ENCODE measurements around the gene SLIT1.

The SLIT1 gene

GRCh38 chr10:97123765-97124164 is 62.0 kb downstream of the SLIT1 start:
- Histone ChIP-seq H3K27me3 (ENCODE audit: insufficient read depth, low read length) (no peaks in the 10 kb centered on the region), H3F3A (ENCODE audit: insufficient read depth, low read length) (no peaks in the 10 kb centered on the region), H3K9ac (ENCODE audit: low read length) (no peak overlapping the region), H3K79me2 (ENCODE audit: insufficient read depth, low read length) (no peaks in the 10 kb centered on the region), H3K4me3 (ENCODE audit: low read depth, low read length, poor library complexity, severe bottlenecking) (no peak overlapping the region), H3K4me1 (ENCODE audit: insufficient read depth, low read length, severe bottlenecking) (no peaks in the 10 kb centered on the region), H3K9me3 (ENCODE audit: low read length) (no peaks in the 10 kb centered on the region), H3K36me3 (ENCODE audit: insufficient read depth, low read length) (no peaks in the 10 kb centered on the region), H3K27ac (ENCODE audit: low read depth, low read length, poor library complexity, severe bottlenecking) (no peak overlapping the region), H3K4me2 (ENCODE audit: low read length) (no peak overlapping the region), H2AFZ (ENCODE audit: low read length) (no peak overlapping the region), H4K20me1 (ENCODE audit: insufficient read depth, low read length) (no peaks in the 10 kb centered on the region), H3K9me2 (ENCODE audit: low read depth, low read length) (no peaks in the 10 kb centered on the region)
- no peak for TF ChIP-seq CTCF (IDR thresholded peaks at IDR 0.05; ENCODE audit: low read length)
- TF ChIP-seq EZH2 (IDR thresholded peaks at IDR 0.05; ENCODE audit: borderline replicate concordance, low read length), result no peak

DNA sequence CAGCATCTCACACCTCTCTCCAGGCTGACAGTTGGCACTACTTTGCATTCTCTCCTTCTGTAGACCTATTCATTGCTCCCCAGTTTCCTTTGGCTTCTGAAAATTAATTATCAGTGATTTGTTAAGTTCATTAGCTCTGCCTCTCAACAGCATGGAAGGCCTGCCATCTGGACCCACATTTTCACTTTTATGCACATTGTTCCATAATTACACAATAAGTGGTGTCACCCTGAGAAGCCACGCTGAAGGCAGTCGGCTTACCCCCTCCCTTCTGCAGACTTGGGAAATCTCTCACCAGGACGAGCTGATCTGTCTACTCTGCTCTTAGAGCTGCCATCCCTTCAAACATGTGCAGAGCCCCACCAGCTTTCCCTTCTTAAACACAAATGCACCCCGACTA is 64.7 kb downstream of the SLIT1 start:
- Histone ChIP-seq H3K79me2 (ENCODE audit: insufficient read depth, low read length) (no peaks in the 10 kb centered on the region), H3K4me3 (ENCODE audit: low read depth, low read length, poor library complexity, severe bottlenecking) (no peak overlapping the region), H3K27me3 (ENCODE audit: insufficient read depth, low read length) (no peaks in the 10 kb centered on the region), H3K27ac (ENCODE audit: low read depth, low read length, poor library complexity, severe bottlenecking) (no peak overlapping the region), H3K9me3 (ENCODE audit: low read length) (no peaks in the 10 kb centered on the region), H3K9ac (ENCODE audit: low read length) (no peak overlapping the region), H3F3A (ENCODE audit: insufficient read depth, low read length) (no peaks in the 10 kb centered on the region), H3K9me2 (ENCODE audit: low read depth, low read length) (no peaks in the 10 kb centered on the region), H3K4me1 (ENCODE audit: insufficient read depth, low read length, severe bottlenecking) (no peaks in the 10 kb centered on the region), H3K36me3 (ENCODE audit: insufficient read depth, low read length) (no peaks in the 10 kb centered on the region), H4K20me1 (ENCODE audit: insufficient read depth, low read length) (no peaks in the 10 kb centered on the region), H3K4me2 (ENCODE audit: low read length) (no peak overlapping the region), H2AFZ (ENCODE audit: low read length) (no peak overlapping the region)
- TF ChIP-seq CTCF (IDR thresholded peaks at IDR 0.05; ENCODE audit: low read length) (no peak), EZH2 (IDR thresholded peaks at IDR 0.05; ENCODE audit: borderline replicate concordance, low read length) (no peak)

DNA sequence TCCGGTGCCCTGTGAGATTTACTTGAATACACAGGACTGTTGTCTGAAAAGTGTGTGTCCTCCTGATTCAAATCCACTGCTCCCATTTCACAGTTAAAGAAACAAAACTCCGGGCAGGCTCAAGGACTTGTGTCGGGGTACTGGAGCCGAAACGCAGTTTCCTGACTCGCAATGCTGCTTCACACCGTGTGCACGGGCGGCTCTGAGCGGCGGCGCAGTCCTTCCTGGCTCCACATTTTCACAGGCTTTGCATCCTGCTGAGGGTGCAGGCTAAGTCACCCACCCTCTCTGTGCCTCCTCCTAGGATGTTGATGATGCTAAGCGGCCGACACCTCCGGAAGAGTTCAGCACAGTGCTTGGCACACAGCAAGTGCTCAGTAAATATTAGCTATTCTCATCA is 65.4 kb downstream of the SLIT1 start:
- Histone ChIP-seq H3K36me3 (ENCODE audit: insufficient read depth, low read length) (no peaks in the 10 kb centered on the region), H3K27me3 (ENCODE audit: insufficient read depth, low read length) (no peaks in the 10 kb centered on the region), H3K9me2 (ENCODE audit: low read depth, low read length) (no peaks in the 10 kb centered on the region), H3K4me1 (ENCODE audit: insufficient read depth, low read length, severe bottlenecking) (no peaks in the 10 kb centered on the region), H3K4me2 (ENCODE audit: low read length) (no peak overlapping the region), H3F3A (ENCODE audit: insufficient read depth, low read length) (no peaks in the 10 kb centered on the region), H3K27ac (ENCODE audit: low read depth, low read length, poor library complexity, severe bottlenecking) (no peak overlapping the region), H4K20me1 (ENCODE audit: insufficient read depth, low read length) (no peaks in the 10 kb centered on the region), H3K9ac (ENCODE audit: low read length) (no peak overlapping the region), H3K4me3 (ENCODE audit: low read depth, low read length, poor library complexity, severe bottlenecking) (no peak overlapping the region), H3K79me2 (ENCODE audit: insufficient read depth, low read length) (no peaks in the 10 kb centered on the region), H3K9me3 (ENCODE audit: low read length) (no peaks in the 10 kb centered on the region), H2AFZ (ENCODE audit: low read length) (no peak overlapping the region)
- TF ChIP-seq EZH2 (IDR thresholded peaks at IDR 0.05; ENCODE audit: borderline replicate concordance, low read length) (no peak), CTCF (IDR thresholded peaks at IDR 0.05; ENCODE audit: low read length) (no peak)
